Glutamatergic neuron (in vitro differentiated cells): ENCODE measurements around the gene PRR5L. TPM values are rescaled to one million over a fixed set of nuclear protein-coding genes. Genes with fewer than 3 reads are reported as not detected.
A peak's percentile ranks its signal among the peaks of the same experiment; 100 is the strongest.

Experiments used
- DNase-seq: peaks from one replicate; pipeline ENCODE4 v3.0.0; 2022
- H3K27ac Mint-ChIP-seq: one replicate; pipeline ENCODE4 v1.8.0; 2020; ENCODE audit warnings: mild to moderate bottlenecking, mixed read lengths, inconsistent platforms; ENCODE audit not compliant: unreplicated experiment
- H3K27me3 Mint-ChIP-seq: one replicate; pipeline ENCODE4 v1.8.0; 2020; ENCODE audit warnings: mild to moderate bottlenecking, moderate library complexity, mixed read lengths, inconsistent platforms; ENCODE audit not compliant: unreplicated experiment
- H3K36me3 Mint-ChIP-seq: one replicate; pipeline ENCODE4 v1.8.0; 2020; ENCODE audit warnings: mild to moderate bottlenecking, mixed read lengths, inconsistent platforms; ENCODE audit not compliant: unreplicated experiment
- H3K4me1 Mint-ChIP-seq: one replicate; pipeline ENCODE4 v1.8.0; 2020; ENCODE audit warnings: mild to moderate bottlenecking, low read depth, mixed read lengths, inconsistent platforms; ENCODE audit not compliant: unreplicated experiment
- H3K4me3 Mint-ChIP-seq: one replicate; pipeline ENCODE4 v1.8.0; 2020; ENCODE audit warnings: mild to moderate bottlenecking, mixed read lengths, inconsistent platforms; ENCODE audit not compliant: unreplicated experiment
- H3K9me3 Mint-ChIP-seq: one replicate; pipeline ENCODE4 v1.8.0; 2020; ENCODE audit warnings: mild to moderate bottlenecking, moderate library complexity, mixed read lengths, inconsistent platforms; ENCODE audit not compliant: unreplicated experiment
- total RNA-seq: library from RNA; stranded (reverse); fragmentation: NEBNext Ultra II Directional; extraction: Animal tissue kit (Norgen Biotek cat#: 25700); gene quantifications from one replicate; pipeline ENCODE4 v1.2.1, GENCODE V29; 2021; ENCODE audit not compliant: unreplicated experiment
- TF ChIP-seq, protein P1 (sequence below): fragments of 200-600 bp; sonication (generic); IDR thresholded peaks from one replicate; pipeline ENCODE4 v1.5.0; 2021; ENCODE audit not compliant: partially characterized antibody, unreplicated experiment

PRR5L gene
- total RNA-seq, 1 donor from 2014 or later = 1.6 TPM

DNA sequence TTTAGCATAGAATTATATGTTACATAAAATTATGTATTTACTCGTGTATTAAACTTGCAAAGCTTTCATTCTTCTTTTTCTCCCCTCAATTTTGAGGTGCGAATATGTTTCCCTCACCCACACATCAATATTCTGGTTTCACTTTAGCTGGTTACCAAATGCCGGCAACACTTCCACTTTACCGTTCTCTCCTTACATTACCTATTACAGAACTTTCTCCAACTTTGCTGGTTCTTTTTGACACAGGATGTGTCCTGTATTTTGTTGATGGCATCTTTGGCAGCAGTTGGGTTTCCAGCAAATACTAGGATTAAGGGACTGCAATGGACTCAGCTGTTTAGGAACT lies 84.9 kb downstream of the PRR5L start:
- Mint-ChIP-seq H3K9me3 (no peaks in the 10 kb centered on the region), H3K36me3 (no peaks in the 10 kb centered on the region), H3K27me3 (peaks cover 10% of the 10 kb centered on the region), H3K4me1 (peaks cover 4% of the 10 kb centered on the region), H3K4me3 (peak overlapping the region; percentile 10), H3K27ac (no peak overlapping the region)
- TF ChIP-seq, protein P1, sequence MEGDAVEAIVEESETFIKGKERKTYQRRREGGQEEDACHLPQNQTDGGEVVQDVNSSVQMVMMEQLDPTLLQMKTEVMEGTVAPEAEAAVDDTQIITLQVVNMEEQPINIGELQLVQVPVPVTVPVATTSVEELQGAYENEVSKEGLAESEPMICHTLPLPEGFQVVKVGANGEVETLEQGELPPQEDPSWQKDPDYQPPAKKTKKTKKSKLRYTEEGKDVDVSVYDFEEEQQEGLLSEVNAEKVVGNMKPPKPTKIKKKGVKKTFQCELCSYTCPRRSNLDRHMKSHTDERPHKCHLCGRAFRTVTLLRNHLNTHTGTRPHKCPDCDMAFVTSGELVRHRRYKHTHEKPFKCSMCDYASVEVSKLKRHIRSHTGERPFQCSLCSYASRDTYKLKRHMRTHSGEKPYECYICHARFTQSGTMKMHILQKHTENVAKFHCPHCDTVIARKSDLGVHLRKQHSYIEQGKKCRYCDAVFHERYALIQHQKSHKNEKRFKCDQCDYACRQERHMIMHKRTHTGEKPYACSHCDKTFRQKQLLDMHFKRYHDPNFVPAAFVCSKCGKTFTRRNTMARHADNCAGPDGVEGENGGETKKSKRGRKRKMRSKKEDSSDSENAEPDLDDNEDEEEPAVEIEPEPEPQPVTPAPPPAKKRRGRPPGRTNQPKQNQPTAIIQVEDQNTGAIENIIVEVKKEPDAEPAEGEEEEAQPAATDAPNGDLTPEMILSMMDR = no peak
- no peak for DNase-seq

- H3K27me3 Mint-ChIP-seq = peaks cover 3% of the 10 kb centered on the region
- DNase-seq = no peak
- H3K27ac Mint-ChIP-seq = no peak overlapping the region
- H3K4me3 Mint-ChIP-seq = no peak overlapping the region
- H3K9me3 Mint-ChIP-seq = peaks cover 3% of the 10 kb centered on the region
- no peaks in the 10 kb centered on the region for H3K36me3 Mint-ChIP-seq
- peaks cover 4% of the 10 kb centered on the region for H3K4me1 Mint-ChIP-seq
- TF ChIP-seq, protein P1 = no peak
Measured at GRCh38 chr11:36383195-36383594, 87.1 kb downstream of the PRR5L start.

- peaks cover 3% of the 10 kb centered on the region for H3K9me3 Mint-ChIP-seq
- no peak overlapping the region for H3K4me3 Mint-ChIP-seq
- H3K27me3 Mint-ChIP-seq = peaks cover 2% of the 10 kb centered on the region
- peak overlapping the region; percentile 30 for H3K27ac Mint-ChIP-seq
- peaks cover 4% of the 10 kb centered on the region for H3K4me1 Mint-ChIP-seq
- no peak for DNase-seq
- no peaks in the 10 kb centered on the region for H3K36me3 Mint-ChIP-seq
- TF ChIP-seq, protein P1 = no peak
Measured at GRCh38 chr11:36385121-36385970, 89.3 kb downstream of the PRR5L start.

GRCh38 chr11:36386411-36386810 lies 90.3 kb downstream of the PRR5L start:
- H3K27ac Mint-ChIP-seq = no peak overlapping the region
- peaks cover 2% of the 10 kb centered on the region for H3K27me3 Mint-ChIP-seq
- H3K4me3 Mint-ChIP-seq = no peak overlapping the region
- no peaks in the 10 kb centered on the region for H3K36me3 Mint-ChIP-seq
- H3K4me1 Mint-ChIP-seq = peaks cover 4% of the 10 kb centered on the region
- peaks cover 3% of the 10 kb centered on the region for H3K9me3 Mint-ChIP-seq
- TF ChIP-seq, protein P1 = no peak
- no peak for DNase-seq

- Mint-ChIP-seq H3K9me3 (peaks cover 5% of the 10 kb centered on the region), H3K27ac (no peak overlapping the region), H3K36me3 (no peaks in the 10 kb centered on the region), H3K4me3 (no peak overlapping the region), H3K27me3 (peaks cover 2% of the 10 kb centered on the region), H3K4me1 (peaks cover 4% of the 10 kb centered on the region)
- TF ChIP-seq, protein P1 = no peak
- DNase-seq = no peak
Measured at GRCh38 chr11:36388071-36388470, 92.0 kb downstream of the PRR5L start.
